Hepatocyte (in vitro differentiated cells): ENCODE results near the gene LYPLA2. TPM values are rescaled to one million over a fixed set of nuclear protein-coding genes. Genes with fewer than 3 reads are reported as not detected.

Source experiments
- DNase-seq: peaks from one replicate; pipeline ENCODE4 v3.0.0-alpha.2; 2016; ENCODE audit warnings: low spot score
- H2AFZ ChIP-seq: fragments of 200-600 bp; sonication (generic); 2 replicates; pipeline ENCODE4 v1.6.0; 2016; ENCODE audit warnings: antibody characterized with exemption, mild to moderate bottlenecking
- H3K27ac ChIP-seq: fragments of 200-600 bp; sonication (generic); 2 replicates; pipeline ENCODE4 v1.5.1; 2016; ENCODE audit warnings: mild to moderate bottlenecking
- H3K27me3 ChIP-seq: fragments of 200-600 bp; sonication (generic); 2 replicates; pipeline ENCODE4 v1.6.1; 2016
- H3K36me3 ChIP-seq: fragments of 200-600 bp; sonication (generic); replicated peaks from 2 replicates; pipeline ENCODE4 v1.5.1; 2016; ENCODE audit warnings: low read depth; ENCODE audit not compliant: insufficient read depth
- H3K4me1 ChIP-seq: fragments of 200-600 bp; sonication (generic); 2 replicates; pipeline ENCODE4 v1.5.1; 2016; ENCODE audit warnings: mild to moderate bottlenecking, moderate library complexity; ENCODE audit not compliant: insufficient read depth
- H3K4me2 ChIP-seq: fragments of 200-600 bp; sonication (generic); 2 replicates; pipeline ENCODE4 v1.6.0; 2016
- H3K4me3 ChIP-seq: fragments of 200-600 bp; sonication (generic); 2 replicates; pipeline ENCODE4 v1.5.1; 2016; ENCODE audit warnings: mild to moderate bottlenecking
- H3K79me2 ChIP-seq: fragments of 200-600 bp; sonication (generic); 2 replicates; pipeline ENCODE4 v1.6.0; 2017; ENCODE audit warnings: mild to moderate bottlenecking
- H3K9me2 ChIP-seq: fragments of 200-600 bp; sonication (generic); replicated peaks from 2 replicates; pipeline ENCODE4 v1.6.0; 2017; ENCODE audit warnings: mild to moderate bottlenecking; ENCODE audit not compliant: insufficient read depth
- H3K9me3 ChIP-seq: fragments of 200-600 bp; sonication (generic); 2 replicates; pipeline ENCODE4 v1.5.1; 2016; ENCODE audit warnings: low read depth, mild to moderate bottlenecking
- H4K20me1 ChIP-seq: fragments of 200-600 bp; sonication (generic); 2 replicates; pipeline ENCODE4 v1.6.0; 2016; ENCODE audit warnings: mild to moderate bottlenecking; ENCODE audit not compliant: insufficient read depth, poor library complexity, severe bottlenecking
- CTCF ChIP-seq: fragments of 200-600 bp; sonication (generic); IDR thresholded peaks from 2 replicates; pipeline ENCODE4 v1.5.1; 2016; ENCODE audit warnings: antibody characterized with exemption, mild to moderate bottlenecking; ENCODE audit not compliant: poor library complexity
- EZH2 ChIP-seq: fragments of 200-600 bp; sonication (generic); IDR thresholded peaks from 2 replicates; pipeline ENCODE4 v1.6.1; 2016; ENCODE audit warnings: antibody characterized with exemption, mild to moderate bottlenecking, borderline replicate concordance
- EZH2phosphoT487 ChIP-seq: fragments of 200-600 bp; sonication (generic); IDR thresholded peaks from one replicate; pipeline ENCODE4 v1.6.1; 2018; ENCODE audit warnings: antibody characterized with exemption, mild to moderate bottlenecking, low read depth, moderate library complexity; ENCODE audit not compliant: unreplicated experiment, severe bottlenecking
- WGBS: methylation state at CpG from one replicate; pipeline ENCODE4 v1.1.6; 2016; ENCODE audit warnings: low lambda C conversion rate; ENCODE audit errors: missing lambda C conversion rate; 5-methylcytosine and 5-hydroxymethylcytosine counted together
- polyA plus RNA-seq: library from polyadenylated mRNA; unstranded; fragments of >200 nt; fragmentation: Nextera tagmentation; extraction: Ambion mirVana; gene quantifications from 2 replicates; pipeline ENCODE4 v1.2.1, GENCODE V29; 2016
- total RNA-seq: library from RNA; depleted of rRNA; stranded (reverse); fragments of >200 nt; gene quantifications from 2 replicates; pipeline ENCODE4 v1.2.3, GENCODE V29; 2014

Gene LYPLA2
- total and polyA plus RNA-seq, 2 experiments from 2014 or later = 73.2 to 162 TPM

GRCh38 chr1:23768733-23769132 is 22.2 kb upstream of the LYPLA2 start:
- Histone ChIP-seq H3K27me3 (no peaks in the 10 kb centered on the region), H3K36me3 (no peaks in the 10 kb centered on the region), H3K4me3 (no peak overlapping the region), H3K4me1 (no peaks in the 10 kb centered on the region), H2AFZ (no peak overlapping the region), H3K9me2 (no peaks in the 10 kb centered on the region), H3K4me2 (no peak overlapping the region), H3K9me3 (no peaks in the 10 kb centered on the region), H3K79me2 (peaks cover 4% of the 10 kb centered on the region), H4K20me1 (no peaks in the 10 kb centered on the region), H3K27ac (no peak overlapping the region)
- no peak for TF ChIP-seq CTCF
- no peak for TF ChIP-seq EZH2phosphoT487
- TF ChIP-seq EZH2 = no peak
- WGBS = 59% methylated on average over 5 of the region's 5 CpGs
- no peak for DNase-seq

GRCh38 chr1:23772049-23772853 is 18.7 kb upstream of the LYPLA2 start:
- no peaks in the 10 kb centered on the region for H3K9me2 ChIP-seq
- H3K27me3 ChIP-seq = no peaks in the 10 kb centered on the region
- peak; percentile 88 for TF ChIP-seq CTCF
- no peak for TF ChIP-seq EZH2phosphoT487
- TF ChIP-seq EZH2 = no peak
- H3K36me3 ChIP-seq = no peaks in the 10 kb centered on the region
- H4K20me1 ChIP-seq = no peaks in the 10 kb centered on the region
- H3K4me1 ChIP-seq = peaks cover 4% of the 10 kb centered on the region
- no peak overlapping the region for H3K27ac ChIP-seq
- peak; percentile 91 for DNase-seq
- H3K9me3 ChIP-seq = no peaks in the 10 kb centered on the region
- no peak overlapping the region for H2AFZ ChIP-seq
- H3K4me2 ChIP-seq = peak overlapping the region; percentile 55
- 19% methylated on average over 14 of the region's 14 CpGs for WGBS
- no peak overlapping the region for H3K4me3 ChIP-seq
- H3K79me2 ChIP-seq = peaks cover 22% of the 10 kb centered on the region

GRCh38 chr1:23772854-23773242 is 18.1 kb upstream of the LYPLA2 start:
- H3K27me3 ChIP-seq = no peaks in the 10 kb centered on the region
- no peak overlapping the region for H2AFZ ChIP-seq
- TF ChIP-seq EZH2 (no peak), EZH2phosphoT487 (no peak), CTCF (no peak)
- peaks cover 9% of the 10 kb centered on the region for H3K4me1 ChIP-seq
- H4K20me1 ChIP-seq = no peaks in the 10 kb centered on the region
- H3K27ac ChIP-seq = no peak overlapping the region
- WGBS = 91% methylated on average over 10 of the region's 10 CpGs
- H3K9me2 ChIP-seq = no peaks in the 10 kb centered on the region
- DNase-seq = no peak
- no peaks in the 10 kb centered on the region for H3K9me3 ChIP-seq
- H3K79me2 ChIP-seq = peaks cover 26% of the 10 kb centered on the region
- no peak overlapping the region for H3K4me3 ChIP-seq
- no peak overlapping the region for H3K4me2 ChIP-seq
- H3K36me3 ChIP-seq = no peaks in the 10 kb centered on the region
